PFSK-1 (cell line): ENCODE data around the gene ZNF354B.

Experiments
- FOXP2 ChIP-seq: optimal IDR thresholded peaks from 2 replicates; pipeline ENCODE3; 2011; ENCODE audit warnings: borderline replicate concordance, control low read depth, inconsistent platforms; ENCODE audit not compliant: insufficient read depth; ENCODE audit errors: extremely low read length, extremely low read depth
- POLR2AphosphoS5 ChIP-seq: IDR thresholded peaks from 2 replicates; pipeline ENCODE4 v1.6.1; 2012; ENCODE audit warnings: low read depth, mild to moderate bottlenecking, control low read depth, low read length, moderate library complexity
- SIN3A ChIP-seq: IDR thresholded peaks from 2 replicates; pipeline ENCODE4 v1.6.1; 2012; ENCODE audit warnings: mild to moderate bottlenecking, low read length, moderate library complexity, borderline replicate concordance; ENCODE audit not compliant: insufficient read depth
- TAF1 ChIP-seq: IDR thresholded peaks from 2 replicates; pipeline ENCODE4 v1.6.1; 2012; ENCODE audit warnings: low read length, control low read depth, borderline replicate concordance; ENCODE audit not compliant: insufficient read depth
- TF ChIP-seq, protein P1 (sequence below), 2 experiments: IDR thresholded peaks; 2 replicates each; pipeline versions ENCODE4 v1.6.1 to v1.8.0; 2011 to 2012; ENCODE audit warnings: low read depth in 2 of 2, low read length in 2 of 2, control low read depth in 1 of 2, inconsistent platforms in 1 of 2, mild to moderate bottlenecking in 1 of 2, moderate library complexity in 1 of 2; ENCODE audit not compliant: insufficient read depth in 1 of 2

The ZNF354B gene

DNA sequence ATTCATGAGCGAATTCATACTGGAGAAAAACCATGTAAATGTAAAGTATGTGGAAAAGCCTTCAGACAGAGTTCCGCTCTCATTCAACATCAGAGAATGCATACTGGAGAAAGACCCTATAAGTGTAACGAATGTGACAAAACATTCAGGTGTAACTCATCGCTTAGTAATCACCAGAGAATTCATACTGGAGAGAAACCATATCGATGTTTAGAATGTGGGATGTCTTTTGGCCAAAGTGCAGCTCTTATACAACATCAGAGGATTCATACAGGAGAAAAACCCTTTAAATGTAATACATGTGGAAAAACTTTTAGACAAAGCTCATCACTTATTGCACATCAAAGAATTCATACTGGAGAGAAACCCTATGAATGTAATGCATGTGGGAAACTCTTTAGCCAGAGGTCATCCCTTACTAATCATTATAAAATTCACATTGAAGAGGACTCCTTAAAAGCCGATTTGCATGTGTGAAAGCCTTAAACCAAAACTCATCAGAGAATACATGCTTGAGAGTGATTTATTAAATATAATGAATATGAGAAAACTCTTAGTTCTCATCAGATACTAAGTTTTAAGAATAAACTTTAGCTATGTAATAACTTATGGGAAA is 24.2 kb downstream of the ZNF354B start:
- no peak for TF ChIP-seq SIN3A
- TF ChIP-seq FOXP2: no peak
- no peak for TF ChIP-seq POLR2AphosphoS5
- TF ChIP-seq, protein P1, sequence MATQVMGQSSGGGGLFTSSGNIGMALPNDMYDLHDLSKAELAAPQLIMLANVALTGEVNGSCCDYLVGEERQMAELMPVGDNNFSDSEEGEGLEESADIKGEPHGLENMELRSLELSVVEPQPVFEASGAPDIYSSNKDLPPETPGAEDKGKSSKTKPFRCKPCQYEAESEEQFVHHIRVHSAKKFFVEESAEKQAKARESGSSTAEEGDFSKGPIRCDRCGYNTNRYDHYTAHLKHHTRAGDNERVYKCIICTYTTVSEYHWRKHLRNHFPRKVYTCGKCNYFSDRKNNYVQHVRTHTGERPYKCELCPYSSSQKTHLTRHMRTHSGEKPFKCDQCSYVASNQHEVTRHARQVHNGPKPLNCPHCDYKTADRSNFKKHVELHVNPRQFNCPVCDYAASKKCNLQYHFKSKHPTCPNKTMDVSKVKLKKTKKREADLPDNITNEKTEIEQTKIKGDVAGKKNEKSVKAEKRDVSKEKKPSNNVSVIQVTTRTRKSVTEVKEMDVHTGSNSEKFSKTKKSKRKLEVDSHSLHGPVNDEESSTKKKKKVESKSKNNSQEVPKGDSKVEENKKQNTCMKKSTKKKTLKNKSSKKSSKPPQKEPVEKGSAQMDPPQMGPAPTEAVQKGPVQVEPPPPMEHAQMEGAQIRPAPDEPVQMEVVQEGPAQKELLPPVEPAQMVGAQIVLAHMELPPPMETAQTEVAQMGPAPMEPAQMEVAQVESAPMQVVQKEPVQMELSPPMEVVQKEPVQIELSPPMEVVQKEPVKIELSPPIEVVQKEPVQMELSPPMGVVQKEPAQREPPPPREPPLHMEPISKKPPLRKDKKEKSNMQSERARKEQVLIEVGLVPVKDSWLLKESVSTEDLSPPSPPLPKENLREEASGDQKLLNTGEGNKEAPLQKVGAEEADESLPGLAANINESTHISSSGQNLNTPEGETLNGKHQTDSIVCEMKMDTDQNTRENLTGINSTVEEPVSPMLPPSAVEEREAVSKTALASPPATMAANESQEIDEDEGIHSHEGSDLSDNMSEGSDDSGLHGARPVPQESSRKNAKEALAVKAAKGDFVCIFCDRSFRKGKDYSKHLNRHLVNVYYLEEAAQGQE (IDR thresholded peaks at IDR 0.05; ENCODE audit: insufficient read depth in 1 of 2, low read depth in 2 of 2, low read length in 2 of 2): no peak
- no peak for TF ChIP-seq TAF1

- TF ChIP-seq SIN3A (no peak), FOXP2 (peak; percentile 49), TAF1 (no peak), POLR2AphosphoS5 (no peak)
- TF ChIP-seq, protein P1 (IDR thresholded peaks at IDR 0.05; ENCODE audit: insufficient read depth in 1 of 2, low read depth in 2 of 2, low read length in 2 of 2): no peak
Observed at GRCh38 chr5:178895615-178896571, 36.1 kb downstream of the ZNF354B start, which contains the start of gene ZFP2. TSS of gene ZFP2 (plus strand) at chr5:178895913. CDS start at chr5:178931314, 35,401 bp downstream.

DNA sequence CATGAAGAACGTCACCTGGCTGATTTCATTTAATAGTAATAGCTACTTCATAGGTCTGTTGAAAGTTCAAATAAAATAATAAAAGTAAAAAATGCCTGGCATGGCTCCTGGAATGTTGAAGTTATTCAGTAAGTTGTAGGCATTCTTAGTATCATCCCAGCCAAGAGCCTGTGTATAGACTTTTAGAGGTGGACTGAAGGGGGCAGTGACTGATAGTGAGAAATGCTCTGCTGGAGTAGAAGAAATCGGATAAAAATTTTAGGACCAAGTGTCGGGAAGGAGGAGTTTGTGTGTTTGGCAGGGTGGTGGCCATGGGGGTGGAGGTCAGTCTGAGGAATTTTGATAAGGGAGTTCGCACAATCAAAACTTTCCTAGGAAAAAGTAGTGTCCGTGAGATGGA is 39.5 kb downstream of the ZNF354B start:
- TF ChIP-seq POLR2AphosphoS5 (no peak), TAF1 (no peak), FOXP2 (no peak), SIN3A (no peak)
- TF ChIP-seq, protein P1 (IDR thresholded peaks at IDR 0.05; ENCODE audit: insufficient read depth in 1 of 2, low read depth in 2 of 2, low read length in 2 of 2): no peak

GRCh38 chr5:178902849-178903248 is 43.1 kb downstream of the ZNF354B start:
- TF ChIP-seq TAF1 (no peak), FOXP2 (no peak), SIN3A (no peak), POLR2AphosphoS5 (no peak)
- TF ChIP-seq, protein P1 (IDR thresholded peaks at IDR 0.05; ENCODE audit: insufficient read depth in 1 of 2, low read depth in 2 of 2, low read length in 2 of 2): no peak
